Spinal cord (tissue), 10 donors: ENCODE data around the gene FRZB. TPM values are rescaled to one million over a fixed set of nuclear protein-coding genes. Genes with fewer than 3 reads are reported as not detected.

Experiments used
- DNase-seq, 6 donors: peaks; one replicate each; pipeline versions ENCODE4 v3.0.0 to v3.0.0-alpha.2; 2013 to 2015; ENCODE audit warnings: low spot score in 6 of 6, low read depth in 4 of 6
- H3K27ac ChIP-seq: one replicate; pipeline ENCODE4 v1.5.1; 2013; ENCODE audit warnings: low read depth, low read length, control low read depth
- H3K27me3 ChIP-seq: one replicate; pipeline ENCODE4 v1.6.1; 2013; ENCODE audit warnings: low read length; ENCODE audit not compliant: control insufficient read depth, insufficient read depth
- H3K36me3 ChIP-seq: one replicate; pipeline ENCODE4 v1.6.1; 2013; ENCODE audit warnings: low read length; ENCODE audit not compliant: control insufficient read depth, insufficient read depth
- H3K4me1 ChIP-seq: one replicate; pipeline ENCODE4 v1.6.1; 2013; ENCODE audit warnings: low read length; ENCODE audit not compliant: control insufficient read depth, insufficient read depth
- H3K4me3 ChIP-seq: one replicate; pipeline ENCODE4 v1.5.1; 2013; ENCODE audit warnings: low read depth, low read length, control low read depth
- H3K9me3 ChIP-seq: one replicate; pipeline ENCODE4 v1.6.1; 2013; ENCODE audit warnings: low read length; ENCODE audit not compliant: control insufficient read depth, insufficient read depth
- WGBS: methylation state at CpG from one replicate; pipeline ENCODE4 v1.1.5; 2013; ENCODE audit warnings: missing lambda C conversion rate; ENCODE audit not compliant: insufficient coverage; 5-methylcytosine and 5-hydroxymethylcytosine counted together
- polyA plus RNA-seq, 2 donors: library from polyadenylated mRNA; unstranded; fragments of 120-200 nt; gene quantifications; one replicate each; pipeline ENCODE4 v1.2.1, GENCODE V29; 2013; ENCODE audit not compliant: insufficient read length in 2 of 2
- total RNA-seq, 2 donors: library from RNA; depleted of rRNA in 1 of 2; stranded (reverse); fragments of 120-200 nt in 1 of 2; fragments of >200 nt in 1 of 2; gene quantifications; one replicate each; pipeline versions ENCODE4 v1.2.3 to v1.2.4, GENCODE V29; 2013 to 2014
- donor health status: healthy.

FRZB gene
- total and polyA plus RNA-seq, 4 donors: 21.8 to 68.5 (median 32.7) TPM

- H3K27ac ChIP-seq: no peak overlapping the region
- no peaks in the 10 kb centered on the region for H3K4me1 ChIP-seq
Measured at GRCh38 chr2:182831101-182831500, 35.3 kb downstream of the FRZB start.

GRCh38 chr2:182827182-182827879 is 39.1 kb downstream of the FRZB start:
- H3K27me3 ChIP-seq: peaks cover 20% of the 10 kb centered on the region
- H3K4me3 ChIP-seq: no peak overlapping the region
- no peaks in the 10 kb centered on the region for H3K36me3 ChIP-seq
- WGBS: 79% methylated on average over 2 of the region's 2 CpGs
- H3K9me3 ChIP-seq: no peaks in the 10 kb centered on the region
- no peak overlapping the region for H3K27ac ChIP-seq
- H3K4me1 ChIP-seq: no peaks in the 10 kb centered on the region
- peak in 1 of 6 donors; percentile 49 for DNase-seq

More at GRCh38 chr2:182831101-182831500, 35.3 kb downstream of the FRZB start:
- H3K36me3 ChIP-seq: no peaks in the 10 kb centered on the region
- peak in 2 of 6 donors; percentile 22 to 47 for DNase-seq
- no peaks in the 10 kb centered on the region for H3K9me3 ChIP-seq
- H3K4me3 ChIP-seq: no peak overlapping the region
- H3K27me3 ChIP-seq: peaks cover 8% of the 10 kb centered on the region

GRCh38 chr2:182826496-182826895 is 39.9 kb downstream of the FRZB start:
- no peaks in the 10 kb centered on the region for H3K4me1 ChIP-seq
- H3K27ac ChIP-seq: no peak overlapping the region
- no peak overlapping the region for H3K4me3 ChIP-seq
- WGBS: 60% methylated on average over 2 of the region's 3 CpGs
- H3K27me3 ChIP-seq: peaks cover 20% of the 10 kb centered on the region
- no peak for DNase-seq
- H3K9me3 ChIP-seq: no peaks in the 10 kb centered on the region
- H3K36me3 ChIP-seq: no peaks in the 10 kb centered on the region

GRCh38 chr2:182826064-182826463 is 40.4 kb downstream of the FRZB start:
- 25% methylated on average over 1 of the region's 1 CpG for WGBS
- H3K4me3 ChIP-seq: no peak overlapping the region
- H3K27me3 ChIP-seq: peaks cover 20% of the 10 kb centered on the region
- H3K9me3 ChIP-seq: no peaks in the 10 kb centered on the region
- H3K27ac ChIP-seq: no peak overlapping the region
- no peaks in the 10 kb centered on the region for H3K36me3 ChIP-seq
- peak in 1 of 6 donors; percentile 74 for DNase-seq
- no peaks in the 10 kb centered on the region for H3K4me1 ChIP-seq

- Histone ChIP-seq H3K4me1 (no peaks in the 10 kb centered on the region), H3K9me3 (no peaks in the 10 kb centered on the region), H3K27me3 (peaks cover 20% of the 10 kb centered on the region), H3K27ac (no peak overlapping the region), H3K4me3 (no peak overlapping the region), H3K36me3 (no peaks in the 10 kb centered on the region)
- 83% methylated on average over 6 of the region's 6 CpGs for WGBS
- no peak for DNase-seq
Measured at GRCh38 chr2:182824767-182825158, 41.7 kb downstream of the FRZB start.

- no peak for DNase-seq
- 100% methylated on average over 1 of the region's 5 CpGs for WGBS
- Histone ChIP-seq H3K36me3 (no peaks in the 10 kb centered on the region), H3K4me3 (no peak overlapping the region), H3K9me3 (no peaks in the 10 kb centered on the region), H3K27ac (no peak overlapping the region), H3K4me1 (peaks cover 3% of the 10 kb centered on the region), H3K27me3 (peaks cover 20% of the 10 kb centered on the region)
Measured at GRCh38 chr2:182824056-182824766, 42.2 kb downstream of the FRZB start.

GRCh38 chr2:182822733-182823132 is 43.7 kb downstream of the FRZB start:
- DNase-seq: no peak
- Histone ChIP-seq H3K27ac (no peak overlapping the region), H3K9me3 (no peaks in the 10 kb centered on the region), H3K36me3 (no peaks in the 10 kb centered on the region), H3K4me1 (peaks cover 6% of the 10 kb centered on the region), H3K27me3 (peaks cover 14% of the 10 kb centered on the region), H3K4me3 (no peak overlapping the region)
- no CpG with 5 or more reads among the region's 2 CpGs for WGBS

GRCh38 chr2:182821182-182821581 is 45.3 kb downstream of the FRZB start:
- no CpG with 5 or more reads among the region's 2 CpGs for WGBS
- H3K36me3 ChIP-seq: no peaks in the 10 kb centered on the region
- H3K27ac ChIP-seq: no peak overlapping the region

GRCh38 chr2:182819412-182819811 is 47.0 kb downstream of the FRZB start:
- Histone ChIP-seq H3K9me3 (no peaks in the 10 kb centered on the region), H3K36me3 (no peaks in the 10 kb centered on the region), H3K27me3 (peaks cover 22% of the 10 kb centered on the region), H3K27ac (no peak overlapping the region), H3K4me1 (peaks cover 6% of the 10 kb centered on the region), H3K4me3 (no peak overlapping the region)
- no peak for DNase-seq
- 100% methylated on average over 1 of the region's 4 CpGs for WGBS

More at GRCh38 chr2:182821182-182821581, 45.3 kb downstream of the FRZB start:
- peaks cover 6% of the 10 kb centered on the region for H3K4me1 ChIP-seq
- no peak for DNase-seq
- H3K4me3 ChIP-seq: no peak overlapping the region
- peaks cover 18% of the 10 kb centered on the region for H3K27me3 ChIP-seq
- H3K9me3 ChIP-seq: no peaks in the 10 kb centered on the region

- H3K27me3 ChIP-seq: peaks cover 19% of the 10 kb centered on the region
- peaks cover 6% of the 10 kb centered on the region for H3K4me1 ChIP-seq
- H3K27ac ChIP-seq: no peak overlapping the region
- WGBS: 24% methylated on average over 3 of the region's 4 CpGs
- no peaks in the 10 kb centered on the region for H3K36me3 ChIP-seq
- DNase-seq: peak in 5 of 6 donors; percentile 33 to 94 (median 58)
- no peaks in the 10 kb centered on the region for H3K9me3 ChIP-seq
- H3K4me3 ChIP-seq: no peak overlapping the region
Measured at GRCh38 chr2:182818925-182819324, 47.5 kb downstream of the FRZB start.
